SKM-1 treated with dmso at 0.1 percent for 144 hours (cell line): ENCODE measurements around the gene GNA12.
A peak's percentile ranks its signal among the peaks of the same experiment; 100 is the strongest.

Source experiments
- DNase-seq: peaks from one replicate; lab custom pipeline; 2025; ENCODE audit not compliant: unreplicated experiment; lab: John Stamatoyannopoulos, UW

GNA12 gene

DNA sequence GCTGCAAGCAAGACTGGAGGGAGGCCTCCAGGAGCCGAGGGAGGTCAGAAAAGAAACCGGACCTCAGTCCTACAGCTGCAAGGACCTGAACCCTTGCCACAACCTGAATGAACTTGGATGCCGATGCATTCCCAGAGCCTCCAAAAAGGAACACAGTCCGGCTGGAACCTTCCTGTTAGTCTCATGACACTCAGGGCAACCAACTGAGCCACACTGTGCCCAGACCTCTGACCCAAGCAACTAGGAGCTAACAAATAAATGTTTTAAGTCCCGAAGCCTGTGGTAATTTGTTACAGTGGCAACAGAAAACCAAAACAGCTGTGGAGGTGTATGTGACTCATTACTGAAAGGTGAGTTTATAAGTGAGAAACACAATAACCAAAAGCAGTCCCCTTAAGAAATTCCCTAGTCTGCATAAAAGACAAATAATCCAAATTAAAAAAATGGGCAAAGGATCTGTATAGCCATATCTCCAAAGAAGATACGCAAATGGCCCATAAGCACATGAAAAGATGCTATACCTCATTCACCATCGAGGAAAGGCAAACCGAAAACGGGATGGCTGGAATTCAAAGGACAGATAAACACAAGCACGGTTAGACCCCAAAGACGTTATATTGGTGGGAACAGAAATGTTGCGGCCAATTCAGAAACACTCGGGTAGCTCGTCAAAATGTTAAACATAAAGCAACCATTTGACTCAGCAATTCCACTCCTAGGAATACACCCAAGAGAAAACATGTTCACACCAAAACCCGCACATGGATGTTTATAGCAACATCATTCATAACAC, 24.8 kb downstream of the GNA12 start:
- DNase-seq = no peak

DNA sequence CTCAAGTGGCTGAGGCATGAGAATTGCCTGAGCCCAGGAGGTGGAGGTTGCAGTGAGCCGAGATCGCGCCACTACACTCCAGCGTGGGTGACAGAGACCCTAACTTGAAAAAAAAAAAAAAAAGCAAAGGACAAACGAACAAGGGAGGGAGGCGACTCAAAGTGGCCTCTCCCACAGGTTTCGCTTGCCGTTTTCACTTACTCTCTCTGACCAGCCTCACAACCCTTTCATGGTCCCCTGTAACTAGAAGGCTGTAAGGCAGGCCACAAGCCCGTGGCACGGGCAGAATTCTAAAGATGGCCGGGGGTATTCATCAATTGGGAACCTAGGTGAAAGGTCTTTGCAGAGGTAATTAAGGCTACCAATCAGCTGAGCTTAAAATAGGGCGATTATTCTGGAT, 25.5 kb downstream of the GNA12 start:
- DNase-seq = no peak

GRCh38 chr7:2818121-2818520, 26.0 kb downstream of the GNA12 start:
- no peak for DNase-seq

DNA sequence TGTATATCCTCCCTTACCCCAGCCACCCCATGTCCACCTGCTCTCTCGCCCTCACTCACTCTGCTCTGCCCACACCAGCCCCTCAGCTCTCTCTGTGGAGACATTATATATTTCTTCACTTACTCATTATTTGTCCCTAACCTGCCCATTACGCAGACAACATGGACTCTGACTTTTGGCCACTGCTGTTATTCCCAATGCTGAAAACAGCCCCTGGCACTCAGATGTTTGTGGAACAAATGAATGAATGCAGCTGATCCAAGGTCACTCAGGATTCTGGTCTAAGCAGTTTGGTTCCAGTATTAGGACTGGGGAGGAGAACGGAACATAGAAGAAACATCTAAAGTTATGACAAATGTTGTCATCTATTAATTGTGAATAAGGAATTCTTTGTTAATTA, 26.7 kb downstream of the GNA12 start:
- no peak for DNase-seq

DNA sequence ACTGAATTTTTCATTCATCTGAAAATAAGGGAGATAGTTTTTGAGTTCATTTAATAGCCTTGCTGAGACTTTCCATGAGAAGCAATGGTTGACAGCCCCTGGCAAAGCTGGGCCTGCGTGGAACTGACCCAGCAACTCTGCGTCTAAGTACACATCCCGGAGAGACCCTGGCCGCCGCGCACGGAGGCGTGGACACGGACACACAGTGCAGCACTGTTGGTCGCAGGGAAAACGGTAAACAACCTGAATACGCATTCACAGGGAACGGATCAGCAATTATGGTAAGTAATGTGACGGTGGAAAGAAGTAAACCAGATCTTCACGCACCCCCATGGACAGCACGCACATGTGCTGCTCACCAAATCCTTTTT, 28.2 kb downstream of the GNA12 start:
- DNase-seq = no peak

- no peak for DNase-seq
These were observed 28.9 kb downstream of the GNA12 start for GRCh38 chr7:2814946-2815874.

- no peak for DNase-seq
These were observed 29.7 kb downstream of the GNA12 start for GRCh38 chr7:2814186-2814945.

GRCh38 chr7:2813350-2814185, 30.5 kb downstream of the GNA12 start:
- DNase-seq = no peak

DNA sequence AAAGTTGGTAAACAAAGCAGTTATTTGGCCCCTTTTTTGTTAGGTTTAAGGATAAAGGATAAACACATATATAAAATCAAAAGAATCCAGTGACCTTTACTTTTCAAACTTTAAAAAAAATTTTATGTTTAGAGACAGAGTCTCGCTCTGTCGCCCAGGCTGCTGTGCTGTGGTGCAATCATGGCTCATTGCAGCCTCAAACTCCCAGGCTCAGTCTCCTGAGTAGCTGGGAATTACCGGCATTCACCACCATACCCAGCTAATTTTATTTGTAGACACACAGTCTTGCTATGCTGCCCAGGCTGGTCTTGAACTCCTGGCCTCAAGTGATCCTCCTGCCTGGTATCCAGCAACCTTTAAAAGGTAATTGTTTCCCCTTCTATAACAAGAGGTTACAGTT, 31.3 kb downstream of the GNA12 start:
- DNase-seq = no peak

DNA sequence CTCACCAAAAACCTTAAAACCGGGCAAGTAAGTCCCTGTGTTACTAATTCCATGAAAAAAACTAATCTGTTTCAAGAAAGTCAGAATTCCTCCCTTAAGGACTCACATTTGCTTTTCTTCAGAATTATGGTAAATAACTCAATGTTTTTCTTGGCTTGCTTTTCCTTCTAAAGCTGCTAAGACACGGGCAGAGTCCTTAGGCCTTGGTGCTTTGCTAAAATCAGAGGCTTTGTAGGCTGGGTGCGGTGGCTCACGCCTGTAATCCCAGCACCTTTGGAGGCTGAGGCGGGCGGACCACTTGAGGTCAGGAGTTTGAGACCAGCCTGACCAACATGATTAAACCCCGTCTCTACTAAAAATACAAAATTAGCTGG, 32.0 kb downstream of the GNA12 start:
- DNase-seq = no peak

DNA sequence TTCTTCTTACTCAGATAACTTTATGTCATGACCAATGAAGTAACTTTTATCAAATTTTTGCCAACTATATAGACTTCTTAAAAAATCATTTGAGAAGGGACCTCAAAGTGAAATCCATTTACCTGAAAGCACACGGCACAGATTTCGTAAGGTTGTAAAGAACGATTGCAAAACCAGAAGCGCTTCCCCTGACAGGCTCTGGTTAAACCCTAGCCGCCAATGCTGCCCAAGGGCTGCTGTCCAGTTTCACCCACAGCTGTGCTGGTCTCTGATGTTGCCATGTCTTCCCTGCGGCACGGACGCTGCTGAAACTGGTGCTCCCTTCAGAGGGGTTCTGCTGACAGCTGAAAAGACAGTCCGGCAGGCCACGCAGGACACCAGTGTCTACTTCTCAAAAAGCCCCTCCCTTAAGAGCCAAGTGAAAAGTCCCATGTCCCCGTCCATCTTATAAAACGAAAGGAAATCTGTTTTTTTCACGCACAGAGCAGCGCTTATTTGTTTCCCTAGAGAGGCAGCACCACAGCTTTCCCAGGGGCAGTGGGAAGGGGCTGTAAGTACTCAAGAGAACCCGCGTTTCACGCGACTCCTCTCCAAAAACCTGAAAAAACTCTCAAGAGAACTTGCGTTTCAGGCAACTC, 32.5 kb downstream of the GNA12 start:
- peak; percentile 36 for DNase-seq

DNA sequence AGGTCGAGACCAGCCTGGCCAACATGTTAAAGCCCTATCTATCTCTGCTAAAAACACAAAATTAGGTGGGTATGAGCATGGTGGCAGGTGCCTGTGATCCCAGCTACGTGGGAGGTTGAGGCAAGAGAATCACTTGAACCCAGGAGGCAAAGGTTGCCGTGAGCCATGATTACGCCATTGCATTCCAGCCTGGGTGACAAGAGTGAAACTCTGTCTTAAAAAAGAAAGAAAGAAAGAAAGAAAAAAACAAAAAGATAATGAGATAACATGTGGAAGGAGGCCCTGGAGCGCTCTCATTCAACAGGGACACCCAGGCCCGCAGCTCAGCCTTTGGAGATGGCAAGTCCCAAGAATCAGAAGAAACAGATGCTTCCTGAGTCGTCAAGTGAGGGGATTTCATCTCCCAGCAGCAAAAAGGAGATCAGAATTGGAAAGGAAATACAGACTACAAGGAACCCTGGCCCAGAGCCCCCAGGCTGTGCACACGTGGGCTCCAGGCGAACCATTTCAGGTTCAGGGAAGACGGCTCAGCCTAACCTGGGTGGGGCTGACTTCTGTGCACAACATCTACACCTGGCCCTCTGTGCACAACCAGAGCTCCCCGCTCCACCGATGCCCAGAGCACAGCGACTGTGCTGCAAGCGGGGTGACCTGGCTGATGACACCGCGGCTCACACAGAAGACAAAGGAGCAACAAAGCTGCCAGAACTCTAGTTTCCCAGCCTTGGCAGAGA, 33.3 kb downstream of the GNA12 start:
- DNase-seq = no peak

DNA sequence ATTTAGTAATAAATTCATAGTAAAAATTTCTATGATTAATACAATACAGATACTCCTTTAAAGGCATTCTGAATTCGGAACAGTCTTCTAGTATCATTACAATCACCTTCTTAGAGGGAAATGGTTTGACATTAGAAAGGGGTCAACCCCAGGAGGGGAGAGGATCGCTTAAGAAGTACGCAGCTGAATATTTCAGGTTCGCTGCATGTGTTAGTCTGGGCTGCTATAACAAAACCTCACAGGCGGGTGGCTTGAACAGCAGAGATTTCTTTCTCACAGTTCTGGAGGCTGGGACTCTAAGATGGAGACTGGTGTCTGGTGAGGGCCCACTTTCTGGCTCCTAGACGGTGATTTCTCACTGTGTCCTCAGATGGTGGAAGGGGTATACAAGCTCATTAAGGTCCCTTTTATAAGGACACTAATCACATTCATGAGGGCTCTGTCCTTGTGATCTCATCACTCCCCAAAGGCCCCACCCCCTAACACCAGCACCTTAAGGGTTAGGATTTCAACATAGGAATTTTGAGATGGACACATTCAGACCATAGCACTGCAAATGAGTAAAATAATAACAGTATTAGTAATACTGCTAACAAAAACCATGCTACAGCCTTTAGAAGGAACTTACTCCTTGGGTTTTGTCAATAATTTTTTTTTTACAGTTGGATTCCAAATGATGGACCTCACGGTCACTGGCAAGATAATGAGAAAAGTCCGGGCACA, 34.0 kb downstream of the GNA12 start:
- DNase-seq = no peak

- peak; percentile 43 for DNase-seq
These were observed 35.0 kb downstream of the GNA12 start for GRCh38 chr7:2808891-2809665.

DNA sequence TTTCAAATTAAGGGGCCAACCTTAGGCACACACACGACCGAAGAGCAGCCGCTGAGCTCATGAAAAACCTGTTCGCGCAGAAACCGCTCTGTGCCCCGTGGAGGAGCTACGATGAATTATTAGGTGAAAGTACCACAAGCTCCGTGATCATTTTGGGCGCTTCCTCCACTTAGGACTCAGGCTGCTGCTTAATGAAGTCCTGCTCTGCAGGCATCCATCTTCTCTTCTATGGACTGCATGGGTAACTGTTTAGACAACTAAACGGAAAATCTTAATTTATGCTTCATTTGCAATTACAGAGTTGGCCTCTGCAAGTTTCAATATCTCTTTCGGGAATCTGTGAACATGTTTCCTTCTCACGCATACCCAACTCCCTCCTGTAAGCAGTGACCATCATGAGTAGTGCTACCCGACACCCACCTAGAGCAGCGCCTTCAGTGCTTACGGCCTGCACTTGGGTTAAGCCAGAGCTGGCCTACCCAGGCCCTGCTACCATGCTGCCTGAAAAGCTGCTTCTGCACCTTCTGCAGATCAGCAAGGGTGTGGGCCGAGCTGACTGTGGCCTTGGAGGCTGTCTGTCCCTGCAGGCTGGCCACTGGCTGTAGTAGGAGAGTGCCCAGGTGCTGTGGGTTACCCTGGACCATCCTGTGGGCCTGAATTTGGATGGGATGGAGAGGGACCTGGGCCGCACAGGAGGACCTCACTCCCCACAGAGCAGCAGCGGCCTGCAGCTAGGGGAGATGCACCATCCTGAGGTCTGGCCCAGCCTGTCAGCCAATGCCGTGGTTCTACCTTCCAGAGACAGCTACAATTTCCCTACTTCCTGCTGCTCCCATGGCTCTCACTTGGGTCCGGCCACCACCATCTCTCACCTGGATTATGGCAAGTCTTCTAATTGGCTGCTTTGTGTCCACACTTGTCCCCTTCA, 36.0 kb downstream of the GNA12 start:
- no peak for DNase-seq

GRCh38 chr7:2807460-2807844, 36.7 kb downstream of the GNA12 start:
- DNase-seq = no peak

GRCh38 chr7:2806571-2806970, 37.5 kb downstream of the GNA12 start:
- no peak for DNase-seq
